Nephron (organoid): ENCODE results near the gene MMP11.

ENCODE experiments used
- H3K27ac Mint-ChIP-seq, 3 experiments: 2 replicates each; pipeline ENCODE4 v1.8.0; 2020; ENCODE audit warnings: mixed read lengths in 3 of 3, mild to moderate bottlenecking in 2 of 3, moderate library complexity in 1 of 3
- H3K27me3 Mint-ChIP-seq: 2 replicates; pipeline ENCODE4 v1.8.0; 2021; ENCODE audit warnings: low read depth, mild to moderate bottlenecking, moderate library complexity, mixed read lengths
- H3K36me3 Mint-ChIP-seq: 2 replicates; pipeline ENCODE4 v1.8.0; 2020; ENCODE audit warnings: low read depth, mixed read lengths
- H3K4me1 Mint-ChIP-seq: 2 replicates; pipeline ENCODE4 v1.8.0; 2020; ENCODE audit warnings: mixed read lengths
- H3K4me3 Mint-ChIP-seq, 3 experiments: 2 replicates each; pipeline ENCODE4 v1.8.0; 2020; ENCODE audit warnings: mild to moderate bottlenecking in 3 of 3, mixed read lengths in 3 of 3, moderate library complexity in 2 of 3
- H3K9me3 Mint-ChIP-seq: 2 replicates; pipeline ENCODE4 v1.8.0; 2020; ENCODE audit warnings: mixed read lengths
- TF ChIP-seq, protein P1 (sequence below), 3 experiments: fragments of 200-600 bp; sonication (generic); IDR thresholded peaks; one replicate each; pipeline ENCODE4 v1.5.0; 2021; ENCODE audit warnings: antibody characterized with exemption in 3 of 3; ENCODE audit not compliant: unreplicated experiment in 3 of 3

The MMP11 gene

DNA sequence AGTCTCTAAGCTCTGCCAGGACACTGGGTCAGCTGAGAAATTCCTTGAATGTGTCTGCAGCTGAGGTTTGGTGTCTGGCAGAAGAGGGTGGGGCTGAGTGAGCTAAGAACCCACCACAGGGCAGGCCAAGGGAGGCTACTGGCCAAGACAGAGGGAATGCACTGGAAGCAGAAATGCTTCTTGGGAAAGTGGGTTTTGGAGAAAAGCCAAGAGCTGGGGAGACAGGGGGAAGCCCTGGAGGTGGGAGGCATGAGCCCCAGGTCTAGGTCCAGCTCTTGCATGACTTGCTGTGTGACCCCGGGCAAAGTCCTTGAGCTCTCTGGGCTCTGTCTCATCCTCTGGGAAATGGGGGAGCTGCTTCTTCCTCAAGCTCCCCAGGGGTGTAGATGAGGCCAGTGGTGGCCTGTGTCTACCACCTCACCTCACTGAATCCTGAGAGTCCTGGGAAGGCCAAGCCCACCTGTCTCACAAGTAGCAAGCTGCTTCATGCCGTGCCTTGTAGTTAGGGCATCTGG, 2.3 kb downstream of the MMP11 start:
- peaks cover 3% of the 10 kb centered on the region for H3K36me3 Mint-ChIP-seq
- H3K9me3 Mint-ChIP-seq: no peaks in the 10 kb centered on the region
- H3K27me3 Mint-ChIP-seq: no peaks in the 10 kb centered on the region
- peak overlapping the region; percentile 78 to 87 (median 81) for H3K4me3 Mint-ChIP-seq
- TF ChIP-seq, protein P1, sequence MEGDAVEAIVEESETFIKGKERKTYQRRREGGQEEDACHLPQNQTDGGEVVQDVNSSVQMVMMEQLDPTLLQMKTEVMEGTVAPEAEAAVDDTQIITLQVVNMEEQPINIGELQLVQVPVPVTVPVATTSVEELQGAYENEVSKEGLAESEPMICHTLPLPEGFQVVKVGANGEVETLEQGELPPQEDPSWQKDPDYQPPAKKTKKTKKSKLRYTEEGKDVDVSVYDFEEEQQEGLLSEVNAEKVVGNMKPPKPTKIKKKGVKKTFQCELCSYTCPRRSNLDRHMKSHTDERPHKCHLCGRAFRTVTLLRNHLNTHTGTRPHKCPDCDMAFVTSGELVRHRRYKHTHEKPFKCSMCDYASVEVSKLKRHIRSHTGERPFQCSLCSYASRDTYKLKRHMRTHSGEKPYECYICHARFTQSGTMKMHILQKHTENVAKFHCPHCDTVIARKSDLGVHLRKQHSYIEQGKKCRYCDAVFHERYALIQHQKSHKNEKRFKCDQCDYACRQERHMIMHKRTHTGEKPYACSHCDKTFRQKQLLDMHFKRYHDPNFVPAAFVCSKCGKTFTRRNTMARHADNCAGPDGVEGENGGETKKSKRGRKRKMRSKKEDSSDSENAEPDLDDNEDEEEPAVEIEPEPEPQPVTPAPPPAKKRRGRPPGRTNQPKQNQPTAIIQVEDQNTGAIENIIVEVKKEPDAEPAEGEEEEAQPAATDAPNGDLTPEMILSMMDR (IDR thresholded peaks at IDR 0.05; ENCODE audit: unreplicated experiment in 3 of 3): no peak
- H3K27ac Mint-ChIP-seq: peak overlapping the region; percentile 14 to 71 (median 63)
- peaks cover 42% of the 10 kb centered on the region for H3K4me1 Mint-ChIP-seq

DNA sequence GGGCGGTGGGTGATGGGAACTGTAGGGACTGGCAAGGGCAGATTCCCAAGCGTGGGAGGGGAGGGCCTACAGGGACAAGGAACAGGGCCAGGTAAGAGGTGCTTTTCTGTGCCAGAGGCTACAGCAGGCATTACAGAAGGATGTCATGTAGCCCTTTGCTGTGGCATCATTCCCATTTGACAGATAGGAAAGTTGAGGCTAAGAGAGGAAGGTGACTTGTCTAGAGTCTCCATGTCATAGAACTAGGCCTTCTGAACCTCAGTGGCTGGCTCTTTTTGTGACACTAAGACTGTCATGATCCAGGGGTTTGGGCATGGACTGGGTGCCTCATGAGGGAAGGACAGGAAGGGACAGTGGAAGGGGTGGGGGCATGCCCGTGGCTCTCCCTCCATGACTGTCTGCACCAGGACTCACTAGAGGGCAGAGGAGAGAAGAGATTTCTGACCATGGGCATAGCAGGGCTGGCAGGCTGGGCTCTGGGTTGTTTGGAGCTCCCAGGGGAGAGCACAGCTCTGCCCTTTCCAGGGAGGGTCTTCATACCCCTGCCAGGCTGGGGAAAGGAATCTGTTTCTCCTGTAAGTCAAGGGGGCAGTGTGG, 3.2 kb downstream of the MMP11 start:
- Mint-ChIP-seq H3K27me3 (no peaks in the 10 kb centered on the region), H3K4me1 (peaks cover 41% of the 10 kb centered on the region), H3K27ac (peak overlapping the region in 2 of 3 experiments; percentile 14 to 40), H3K36me3 (peaks cover 3% of the 10 kb centered on the region), H3K4me3 (peak overlapping the region in 1 of 3 experiments; percentile 36), H3K9me3 (no peaks in the 10 kb centered on the region)
- TF ChIP-seq, protein P1 (IDR thresholded peaks at IDR 0.05; ENCODE audit: unreplicated experiment in 3 of 3): no peak

DNA sequence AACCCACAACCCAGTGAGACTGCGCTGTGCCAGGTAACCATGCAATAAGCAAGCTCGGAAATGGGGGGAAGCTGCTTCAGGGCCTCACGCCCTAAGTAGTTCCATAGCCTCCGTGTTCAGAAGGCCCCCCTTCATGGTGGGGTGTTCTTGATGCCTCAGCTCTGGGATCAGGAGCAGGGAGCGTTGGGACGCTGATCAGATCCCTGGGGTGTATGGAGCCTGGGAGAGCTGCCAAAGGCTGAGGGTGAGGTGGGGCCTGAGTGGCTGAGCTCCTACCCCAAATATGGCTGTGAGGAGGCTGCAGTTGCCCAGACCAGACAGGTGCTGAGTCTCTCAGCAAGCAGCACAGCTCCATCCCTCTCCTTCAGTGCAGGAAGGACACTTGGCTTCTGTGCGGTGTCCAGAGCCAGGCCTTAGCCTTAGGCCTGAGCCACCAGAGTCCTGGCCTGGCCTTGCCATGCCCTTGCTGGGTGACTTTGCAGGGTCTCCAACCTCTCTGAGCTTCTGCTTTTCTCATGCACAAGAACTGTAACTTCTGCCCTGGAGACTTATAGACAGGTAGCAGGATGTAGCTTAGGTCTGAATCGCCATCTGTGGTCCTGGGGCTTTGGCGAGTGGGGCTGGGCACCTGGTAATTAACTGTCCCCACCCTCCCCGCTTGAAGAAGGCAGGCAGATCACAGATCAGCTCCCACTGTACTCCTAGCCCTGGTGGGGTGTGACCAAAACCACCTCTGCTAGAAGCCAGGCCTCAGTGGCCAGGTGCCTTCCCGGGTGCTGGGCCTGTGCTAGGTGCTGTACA, 5.3 kb downstream of the MMP11 start:
- no peaks in the 10 kb centered on the region for H3K9me3 Mint-ChIP-seq
- H3K4me1 Mint-ChIP-seq: peaks cover 42% of the 10 kb centered on the region

DNA sequence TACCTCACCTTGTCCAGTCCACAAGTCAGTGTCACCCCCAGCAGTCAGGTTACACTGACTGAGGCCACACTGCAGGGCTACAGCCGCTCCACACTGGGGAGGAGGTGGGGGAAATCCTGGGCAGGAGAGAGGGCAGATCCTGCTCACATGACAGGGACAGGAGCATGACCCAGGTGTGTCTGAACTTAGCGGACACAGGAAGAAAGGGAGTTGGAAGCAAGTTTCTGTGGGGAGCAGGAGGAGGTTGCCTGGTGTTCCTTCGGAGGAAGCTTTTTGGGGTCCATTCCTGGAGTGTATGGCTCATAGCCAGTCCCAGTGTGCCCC, 5.9 kb downstream of the MMP11 start:
- Mint-ChIP-seq H3K27me3 (no peaks in the 10 kb centered on the region), H3K4me1 (peaks cover 36% of the 10 kb centered on the region), H3K4me3 (no peak overlapping the region), H3K9me3 (no peaks in the 10 kb centered on the region), H3K36me3 (peaks cover 3% of the 10 kb centered on the region), H3K27ac (no peak overlapping the region)
- TF ChIP-seq, protein P1 (IDR thresholded peaks at IDR 0.05; ENCODE audit: unreplicated experiment in 3 of 3): no peak

More for the DNA sequence above, 5.3 kb downstream of the MMP11 start:
- no peak overlapping the region for H3K4me3 Mint-ChIP-seq
- no peaks in the 10 kb centered on the region for H3K27me3 Mint-ChIP-seq
- peaks cover 3% of the 10 kb centered on the region for H3K36me3 Mint-ChIP-seq
- H3K27ac Mint-ChIP-seq: no peak overlapping the region
- TF ChIP-seq, protein P1 (IDR thresholded peaks at IDR 0.05; ENCODE audit: unreplicated experiment in 3 of 3): no peak

DNA sequence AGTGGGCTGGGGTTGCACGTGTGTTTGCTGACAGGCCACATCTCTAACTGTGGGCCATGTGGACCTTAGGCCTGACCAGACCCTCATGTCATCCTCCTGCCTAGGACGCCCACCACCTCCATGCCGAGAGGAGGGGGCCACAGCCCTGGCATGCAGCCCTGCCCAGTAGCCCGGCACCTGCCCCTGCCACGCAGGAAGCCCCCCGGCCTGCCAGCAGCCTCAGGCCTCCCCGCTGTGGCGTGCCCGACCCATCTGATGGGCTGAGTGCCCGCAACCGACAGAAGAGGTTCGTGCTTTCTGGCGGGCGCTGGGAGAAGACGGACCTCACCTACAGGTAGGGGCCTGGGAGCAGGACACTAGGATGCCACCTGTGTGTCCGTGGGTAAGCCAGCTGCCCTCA, 6.4 kb downstream of the MMP11 start:
- peaks cover 3% of the 10 kb centered on the region for H3K36me3 Mint-ChIP-seq
- no peaks in the 10 kb centered on the region for H3K27me3 Mint-ChIP-seq
- TF ChIP-seq, protein P1 (IDR thresholded peaks at IDR 0.05; ENCODE audit: unreplicated experiment in 3 of 3): no peak
- H3K4me1 Mint-ChIP-seq: peaks cover 33% of the 10 kb centered on the region
- H3K4me3 Mint-ChIP-seq: no peak overlapping the region
- H3K27ac Mint-ChIP-seq: no peak overlapping the region
- H3K9me3 Mint-ChIP-seq: no peaks in the 10 kb centered on the region
